ENCODE data around the gene ARHGEF39.
"Not testable (repeated sequence)": the region's sequence is repeated elsewhere in the genome, so short reads cannot be mapped to it uniquely, and the experiment has no call there.

Gene ARHGEF39

GRCh38 chr9:35651956-35652828 lies 12.8 kb downstream of the ARHGEF39 start:
- peak overlapping the region; percentile 79 for H3K27ac Mint-ChIP-seq
- H3K9me3 Mint-ChIP-seq: no peaks in the 10 kb centered on the region
- H3K4me3 Mint-ChIP-seq: no peak overlapping the region
- H3K4me1 Mint-ChIP-seq: peaks cover 61% of the 10 kb centered on the region
- H3K36me3 Mint-ChIP-seq: no peaks in the 10 kb centered on the region
- H3K27me3 Mint-ChIP-seq: no peaks in the 10 kb centered on the region

- Mint-ChIP-seq H3K27me3 (no peaks in the 10 kb centered on the region), H3K9me3 (no peaks in the 10 kb centered on the region), H3K4me1 (peaks cover 53% of the 10 kb centered on the region), H3K36me3 (no peaks in the 10 kb centered on the region), H3K4me3 (peak within 1 kb of the TSS; percentile 85), H3K27ac (peak within 1 kb of the TSS; percentile 86)
These were observed 14.4 kb downstream of the ARHGEF39 start, which contains the start of gene SIT1 for GRCh38 chr9:35650341-35651158. Gene SIT1, minus strand, starts transcription at chr9:35650931. Its CDS starts 78 bp downstream, at chr9:35650853.

- Mint-ChIP-seq H3K36me3 (no peaks in the 10 kb centered on the region), H3K27me3 (no peaks in the 10 kb centered on the region), H3K4me1 (peaks cover 58% of the 10 kb centered on the region), H3K27ac (peak overlapping the region; percentile 91), H3K4me3 (peak overlapping the region; percentile 85), H3K9me3 (no peaks in the 10 kb centered on the region)
These were observed 15.3 kb downstream of the ARHGEF39 start for GRCh38 chr9:35649431-35650340.

- Mint-ChIP-seq H3K4me3 (peak overlapping the region; percentile 94), H3K4me1 (peaks cover 67% of the 10 kb centered on the region), H3K27me3 (no peaks in the 10 kb centered on the region)
These were observed 18.3 kb downstream of the ARHGEF39 start for GRCh38 chr9:35646533-35647265.

GRCh38 chr9:35646153-35646532 lies 18.9 kb downstream of the ARHGEF39 start:
- no peaks in the 10 kb centered on the region for H3K27me3 Mint-ChIP-seq
- H3K4me1 Mint-ChIP-seq: peaks cover 66% of the 10 kb centered on the region
- no peaks in the 10 kb centered on the region for H3K9me3 Mint-ChIP-seq
- peak overlapping the region; percentile 95 for H3K27ac Mint-ChIP-seq
- no peaks in the 10 kb centered on the region for H3K36me3 Mint-ChIP-seq
- peak overlapping the region; percentile 94 for H3K4me3 Mint-ChIP-seq

More at GRCh38 chr9:35646533-35647265, 18.3 kb downstream of the ARHGEF39 start:
- Mint-ChIP-seq H3K27ac (peak overlapping the region; percentile 95), H3K9me3 (no peaks in the 10 kb centered on the region), H3K36me3 (no peaks in the 10 kb centered on the region)

GRCh38 chr9:35645736-35646135 lies 19.3 kb downstream of the ARHGEF39 start:
- not testable (repeated sequence) for H3K36me3 Mint-ChIP-seq

GRCh38 chr9:35643046-35643445 lies 21.9 kb downstream of the ARHGEF39 start:
- Mint-ChIP-seq H3K9me3 (no peaks in the 10 kb centered on the region), H3K4me1 (peaks cover 64% of the 10 kb centered on the region), H3K27ac (no peak overlapping the region), H3K27me3 (no peaks in the 10 kb centered on the region), H3K4me3 (no peak overlapping the region), H3K36me3 (peaks cover 3% of the 10 kb centered on the region)

More at GRCh38 chr9:35645736-35646135, 19.3 kb downstream of the ARHGEF39 start:
- not testable (repeated sequence) for H3K27me3 Mint-ChIP-seq, H3K9me3 Mint-ChIP-seq
- H3K4me3 Mint-ChIP-seq: peak overlapping the region; percentile 94
- peaks cover 66% of the 10 kb centered on the region for H3K4me1 Mint-ChIP-seq
- H3K27ac Mint-ChIP-seq: peak overlapping the region; percentile 8

- not testable (repeated sequence) for H3K36me3 Mint-ChIP-seq, H3K9me3 Mint-ChIP-seq, H3K27me3 Mint-ChIP-seq, H3K27ac Mint-ChIP-seq, H3K4me3 Mint-ChIP-seq
- H3K4me1 Mint-ChIP-seq: peaks cover 69% of the 10 kb centered on the region
These were observed 23.5 kb downstream of the ARHGEF39 start for GRCh38 chr9:35641478-35641877.

GRCh38 chr9:35640431-35640830 lies 24.6 kb downstream of the ARHGEF39 start:
- H3K36me3 Mint-ChIP-seq, H3K27me3 Mint-ChIP-seq, H3K27ac Mint-ChIP-seq, H3K9me3 Mint-ChIP-seq, H3K4me3 Mint-ChIP-seq: not testable (repeated sequence)
- peaks cover 74% of the 10 kb centered on the region for H3K4me1 Mint-ChIP-seq

- H3K36me3 Mint-ChIP-seq: peaks cover 3% of the 10 kb centered on the region
- H3K27ac Mint-ChIP-seq: peak overlapping the region; percentile 87
- H3K4me3 Mint-ChIP-seq: peak overlapping the region; percentile 52
- H3K4me1 Mint-ChIP-seq: peaks cover 77% of the 10 kb centered on the region
- H3K9me3 Mint-ChIP-seq: no peaks in the 10 kb centered on the region
- H3K27me3 Mint-ChIP-seq: no peaks in the 10 kb centered on the region
These were observed 25.4 kb downstream of the ARHGEF39 start for GRCh38 chr9:35639631-35640030.

GRCh38 chr9:35639225-35639624 lies 25.8 kb downstream of the ARHGEF39 start:
- H3K4me3 Mint-ChIP-seq: peak overlapping the region; percentile 52
- H3K4me1 Mint-ChIP-seq: peaks cover 74% of the 10 kb centered on the region
- peak overlapping the region; percentile 87 for H3K27ac Mint-ChIP-seq
- not testable (repeated sequence) for H3K27me3 Mint-ChIP-seq, H3K36me3 Mint-ChIP-seq, H3K9me3 Mint-ChIP-seq

GRCh38 chr9:35638751-35639150 lies 26.2 kb downstream of the ARHGEF39 start:
- H3K9me3 Mint-ChIP-seq: not testable (repeated sequence)
- H3K4me1 Mint-ChIP-seq: peaks cover 74% of the 10 kb centered on the region

GRCh38 chr9:35637427-35637955 lies 27.5 kb downstream of the ARHGEF39 start:
- not testable (repeated sequence) for H3K27me3 Mint-ChIP-seq, H3K9me3 Mint-ChIP-seq, H3K36me3 Mint-ChIP-seq, H3K4me3 Mint-ChIP-seq
- peak overlapping the region; percentile 63 for H3K27ac Mint-ChIP-seq
- H3K4me1 Mint-ChIP-seq: peaks cover 66% of the 10 kb centered on the region

More at GRCh38 chr9:35638751-35639150, 26.2 kb downstream of the ARHGEF39 start:
- H3K27ac Mint-ChIP-seq: peak overlapping the region; percentile 74
- H3K4me3 Mint-ChIP-seq, H3K27me3 Mint-ChIP-seq, H3K36me3 Mint-ChIP-seq: not testable (repeated sequence)

GRCh38 chr9:35636877-35637246 lies 28.1 kb downstream of the ARHGEF39 start:
- not testable (repeated sequence) for H3K27ac Mint-ChIP-seq, H3K27me3 Mint-ChIP-seq, H3K4me3 Mint-ChIP-seq, H3K9me3 Mint-ChIP-seq, H3K36me3 Mint-ChIP-seq
- peaks cover 65% of the 10 kb centered on the region for H3K4me1 Mint-ChIP-seq
